Neural crest cell (in vitro differentiated cells): ENCODE results near the gene ITSN1. TPM values are rescaled to one million over a fixed set of nuclear protein-coding genes. Genes with fewer than 3 reads are reported as not detected.
"Not testable (repeated sequence)": the region's sequence is repeated elsewhere in the genome, so short reads cannot be mapped to it uniquely, and the experiment has no call there.

Source experiments
- DNase-seq: peaks from one replicate; pipeline ENCODE4 v3.0.0; 2021; ENCODE audit warnings: low read depth, mixed read lengths, low spot score
- H3K27ac Mint-ChIP-seq: one replicate; pipeline ENCODE4 v1.8.0; 2021; ENCODE audit warnings: mild to moderate bottlenecking, mixed read lengths; ENCODE audit not compliant: unreplicated experiment
- H3K27me3 Mint-ChIP-seq: 2 replicates; pipeline ENCODE4 v1.8.0; 2021; ENCODE audit warnings: low read depth, mild to moderate bottlenecking, mixed read lengths
- H3K36me3 Mint-ChIP-seq: 2 replicates; pipeline ENCODE4 v1.8.0; 2021; ENCODE audit warnings: low read depth, mild to moderate bottlenecking, mixed read lengths
- H3K4me1 Mint-ChIP-seq: 2 replicates; pipeline ENCODE4 v1.8.0; 2021; ENCODE audit warnings: mixed read lengths
- H3K4me3 Mint-ChIP-seq: one replicate; pipeline ENCODE4 v1.8.0; 2021; ENCODE audit warnings: mild to moderate bottlenecking, mixed read lengths
- H3K9me3 Mint-ChIP-seq: 2 replicates; pipeline ENCODE4 v1.8.0; 2021; ENCODE audit warnings: mixed read lengths
- total RNA-seq: library from RNA; stranded (reverse); gene quantifications from 2 replicates; pipeline ENCODE4 v1.2.1, GENCODE V29; 2021
- TF ChIP-seq, protein P1 (sequence below): fragments of 200-600 bp; sonication (generic); conservative IDR thresholded peaks from 2 replicates; pipeline ENCODE4 v1.5.0; 2021; ENCODE audit warnings: antibody characterized with exemption, mild to moderate bottlenecking

ITSN1 gene
- total RNA-seq, 1 donor from 2014 or later: 62.7 TPM

GRCh38 chr21:33858667-33859372 is 216.5 kb downstream of the ITSN1 start:
- no peak overlapping the region for H3K4me3 Mint-ChIP-seq
- TF ChIP-seq, protein P1, sequence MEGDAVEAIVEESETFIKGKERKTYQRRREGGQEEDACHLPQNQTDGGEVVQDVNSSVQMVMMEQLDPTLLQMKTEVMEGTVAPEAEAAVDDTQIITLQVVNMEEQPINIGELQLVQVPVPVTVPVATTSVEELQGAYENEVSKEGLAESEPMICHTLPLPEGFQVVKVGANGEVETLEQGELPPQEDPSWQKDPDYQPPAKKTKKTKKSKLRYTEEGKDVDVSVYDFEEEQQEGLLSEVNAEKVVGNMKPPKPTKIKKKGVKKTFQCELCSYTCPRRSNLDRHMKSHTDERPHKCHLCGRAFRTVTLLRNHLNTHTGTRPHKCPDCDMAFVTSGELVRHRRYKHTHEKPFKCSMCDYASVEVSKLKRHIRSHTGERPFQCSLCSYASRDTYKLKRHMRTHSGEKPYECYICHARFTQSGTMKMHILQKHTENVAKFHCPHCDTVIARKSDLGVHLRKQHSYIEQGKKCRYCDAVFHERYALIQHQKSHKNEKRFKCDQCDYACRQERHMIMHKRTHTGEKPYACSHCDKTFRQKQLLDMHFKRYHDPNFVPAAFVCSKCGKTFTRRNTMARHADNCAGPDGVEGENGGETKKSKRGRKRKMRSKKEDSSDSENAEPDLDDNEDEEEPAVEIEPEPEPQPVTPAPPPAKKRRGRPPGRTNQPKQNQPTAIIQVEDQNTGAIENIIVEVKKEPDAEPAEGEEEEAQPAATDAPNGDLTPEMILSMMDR: no peak
- H3K4me1 Mint-ChIP-seq: peaks cover 12% of the 10 kb centered on the region
- peaks cover 2% of the 10 kb centered on the region for H3K9me3 Mint-ChIP-seq
- H3K36me3 Mint-ChIP-seq: no peaks in the 10 kb centered on the region
- no peak for DNase-seq
- no peaks in the 10 kb centered on the region for H3K27me3 Mint-ChIP-seq
- H3K27ac Mint-ChIP-seq: no peak overlapping the region

DNA sequence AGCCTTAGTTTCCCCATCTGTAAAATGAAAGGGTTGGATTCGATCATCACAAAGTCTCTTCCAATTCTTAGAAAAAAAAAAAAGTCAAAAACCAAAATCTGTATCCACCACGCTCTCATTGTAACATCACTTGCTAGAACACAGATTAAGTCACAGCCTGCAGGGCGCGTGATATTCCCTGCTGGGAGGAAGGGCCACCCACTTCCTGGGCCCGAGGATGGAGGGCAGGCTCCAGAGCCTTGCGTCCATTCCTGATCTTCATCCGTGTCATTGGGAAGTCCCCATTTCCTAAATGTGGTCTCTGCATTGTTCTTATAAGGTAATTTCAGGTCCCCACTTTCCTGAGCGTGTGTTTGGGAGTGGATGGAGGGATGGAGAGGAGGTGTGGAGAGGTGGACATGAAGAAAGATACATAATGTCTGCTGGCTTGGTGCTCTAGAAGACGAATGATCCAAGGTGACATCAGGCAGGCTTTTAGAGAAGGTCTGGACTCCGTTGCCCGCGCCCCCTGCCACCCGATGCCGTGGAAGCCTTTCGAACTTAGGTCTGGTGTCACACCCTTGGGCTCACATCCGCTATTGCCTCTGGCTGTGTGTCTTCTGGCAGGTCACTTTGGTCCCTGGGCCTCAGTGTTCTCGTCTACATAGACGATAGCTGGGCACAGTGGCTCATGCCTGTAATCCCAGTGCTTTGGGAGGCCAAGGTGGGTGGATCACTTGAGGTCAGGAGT is 217.2 kb downstream of the ITSN1 start:
- no peak overlapping the region for H3K27ac Mint-ChIP-seq
- TF ChIP-seq, protein P1: no peak
- H3K27me3 Mint-ChIP-seq: no peaks in the 10 kb centered on the region
- peaks cover 2% of the 10 kb centered on the region for H3K9me3 Mint-ChIP-seq
- H3K4me1 Mint-ChIP-seq: peaks cover 5% of the 10 kb centered on the region
- H3K36me3 Mint-ChIP-seq: no peaks in the 10 kb centered on the region
- no peak overlapping the region for H3K4me3 Mint-ChIP-seq
- DNase-seq: no peak

GRCh38 chr21:33860332-33860879 is 218.1 kb downstream of the ITSN1 start:
- Mint-ChIP-seq H3K4me1 (no peaks in the 10 kb centered on the region), H3K36me3 (no peaks in the 10 kb centered on the region), H3K27ac (no peak overlapping the region), H3K4me3 (no peak overlapping the region), H3K9me3 (no peaks in the 10 kb centered on the region), H3K27me3 (no peaks in the 10 kb centered on the region)
- TF ChIP-seq, protein P1: no peak
- no peak for DNase-seq

DNA sequence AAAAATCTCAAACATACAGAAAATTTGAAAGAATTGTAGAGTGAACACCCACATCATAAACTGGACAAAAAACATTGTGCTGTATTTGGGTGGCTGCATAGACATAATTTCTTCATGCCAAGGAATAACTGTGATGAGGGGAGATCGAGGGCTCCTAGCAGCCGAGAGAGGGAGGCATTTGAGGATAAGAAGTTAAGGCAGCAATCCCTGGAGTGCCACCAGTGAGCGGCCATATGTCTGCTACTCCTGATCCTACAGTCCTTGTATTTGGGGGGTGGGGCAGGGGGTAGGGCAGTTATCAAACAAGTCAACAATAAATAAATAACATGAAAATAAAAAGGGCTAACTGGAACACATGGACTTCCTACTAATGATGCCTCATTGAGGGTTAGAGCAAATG is 218.8 kb downstream of the ITSN1 start:
- DNase-seq: no peak
- H3K27ac Mint-ChIP-seq: no peak overlapping the region
- TF ChIP-seq, protein P1: no peak
- no peaks in the 10 kb centered on the region for H3K36me3 Mint-ChIP-seq
- no peaks in the 10 kb centered on the region for H3K4me1 Mint-ChIP-seq
- no peak overlapping the region for H3K4me3 Mint-ChIP-seq
- no peaks in the 10 kb centered on the region for H3K9me3 Mint-ChIP-seq
- no peaks in the 10 kb centered on the region for H3K27me3 Mint-ChIP-seq

DNA sequence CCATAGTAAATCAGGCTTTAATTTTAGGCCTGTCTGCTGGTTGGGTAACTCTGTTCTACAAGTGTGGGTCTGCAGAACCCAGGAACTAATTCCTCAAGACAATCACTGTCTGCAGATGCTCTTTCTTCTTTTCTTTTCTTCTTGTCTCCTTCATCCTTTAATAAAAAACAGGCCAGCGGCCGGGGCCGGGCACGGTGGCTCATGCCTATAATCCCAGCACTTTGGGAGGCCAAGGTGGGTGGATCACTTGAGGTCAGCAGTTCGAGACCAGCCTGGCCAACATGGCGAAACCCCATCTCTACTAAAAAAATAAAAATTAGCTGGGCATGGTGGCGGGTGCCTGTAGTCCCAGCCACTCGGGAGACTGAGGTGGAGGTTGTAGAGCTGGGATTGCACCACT is 220.9 kb downstream of the ITSN1 start:
- H3K4me3 Mint-ChIP-seq, H3K27me3 Mint-ChIP-seq, H3K4me1 Mint-ChIP-seq, DNase-seq, H3K27ac Mint-ChIP-seq, H3K36me3 Mint-ChIP-seq, H3K9me3 Mint-ChIP-seq: not testable (repeated sequence)

DNA sequence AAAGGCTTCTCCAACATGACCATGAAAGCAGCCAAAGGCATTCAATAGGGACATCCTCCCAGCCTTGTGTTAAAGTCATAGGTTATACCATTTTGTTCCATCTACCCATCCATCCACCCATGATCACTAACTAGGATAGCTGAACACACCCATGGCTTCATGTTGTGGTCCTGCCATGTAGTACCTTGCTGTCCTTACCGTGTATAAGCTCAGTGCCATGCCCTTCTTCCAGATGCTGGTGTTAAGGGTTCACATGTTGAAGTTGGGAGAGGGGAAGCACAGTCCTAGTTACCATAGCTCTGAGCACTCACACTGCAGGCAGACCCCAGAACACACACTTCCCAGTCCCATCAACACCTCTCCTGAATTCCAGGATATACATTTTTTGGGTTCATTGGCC is 221.8 kb downstream of the ITSN1 start:
- Mint-ChIP-seq H3K27me3 (no peaks in the 10 kb centered on the region), H3K4me1 (no peaks in the 10 kb centered on the region), H3K9me3 (no peaks in the 10 kb centered on the region), H3K36me3 (no peaks in the 10 kb centered on the region), H3K27ac (no peak overlapping the region), H3K4me3 (no peak overlapping the region)
- no peak for DNase-seq
- TF ChIP-seq, protein P1: no peak
